ENCODE data around the gene NRP2. TPM values are rescaled to one million over a fixed set of nuclear protein-coding genes. Genes with fewer than 3 reads are reported as not detected.

Gene NRP2
- total RNA-seq, 4 donors from 2014 or later = 1.6 to 4.1 (median 2.2) TPM

- no peaks in the 10 kb centered on the region for H3K27me3 ChIP-seq
- in situ Hi-C loops (cut with MboI; ENCODE audit: low sequenced_read_pairs in 4 of 4) = no loop called here
- peaks cover 0 to 9% of the 10 kb centered on the region in 2 donors for H3K4me1 ChIP-seq
- intact Hi-C loops (cut with DNase I; ENCODE audit: low total_unique reads) = no loop called here
- no peak for TF ChIP-seq POLR2A (IDR thresholded peaks at IDR 0.05)
- TF ChIP-seq, protein P1, sequence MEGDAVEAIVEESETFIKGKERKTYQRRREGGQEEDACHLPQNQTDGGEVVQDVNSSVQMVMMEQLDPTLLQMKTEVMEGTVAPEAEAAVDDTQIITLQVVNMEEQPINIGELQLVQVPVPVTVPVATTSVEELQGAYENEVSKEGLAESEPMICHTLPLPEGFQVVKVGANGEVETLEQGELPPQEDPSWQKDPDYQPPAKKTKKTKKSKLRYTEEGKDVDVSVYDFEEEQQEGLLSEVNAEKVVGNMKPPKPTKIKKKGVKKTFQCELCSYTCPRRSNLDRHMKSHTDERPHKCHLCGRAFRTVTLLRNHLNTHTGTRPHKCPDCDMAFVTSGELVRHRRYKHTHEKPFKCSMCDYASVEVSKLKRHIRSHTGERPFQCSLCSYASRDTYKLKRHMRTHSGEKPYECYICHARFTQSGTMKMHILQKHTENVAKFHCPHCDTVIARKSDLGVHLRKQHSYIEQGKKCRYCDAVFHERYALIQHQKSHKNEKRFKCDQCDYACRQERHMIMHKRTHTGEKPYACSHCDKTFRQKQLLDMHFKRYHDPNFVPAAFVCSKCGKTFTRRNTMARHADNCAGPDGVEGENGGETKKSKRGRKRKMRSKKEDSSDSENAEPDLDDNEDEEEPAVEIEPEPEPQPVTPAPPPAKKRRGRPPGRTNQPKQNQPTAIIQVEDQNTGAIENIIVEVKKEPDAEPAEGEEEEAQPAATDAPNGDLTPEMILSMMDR (IDR thresholded peaks at IDR 0.05 in 4 of 5, conservative IDR thresholded peaks at IDR 0.05 in 1 of 5) = no peak
- ATAC-seq = no peak
- no peak overlapping the region for H3K4me3 ChIP-seq
- H3K27ac ChIP-seq = peak overlapping the region in 2 of 4 donors; percentile 10 to 76
- H3K36me3 ChIP-seq = no peaks in the 10 kb centered on the region
- DNase-seq = no peak
- H3K9me3 ChIP-seq = no peaks in the 10 kb centered on the region
These were observed 72.1 kb downstream of the NRP2 start for GRCh38 chr2:205754285-205754923.

DNA sequence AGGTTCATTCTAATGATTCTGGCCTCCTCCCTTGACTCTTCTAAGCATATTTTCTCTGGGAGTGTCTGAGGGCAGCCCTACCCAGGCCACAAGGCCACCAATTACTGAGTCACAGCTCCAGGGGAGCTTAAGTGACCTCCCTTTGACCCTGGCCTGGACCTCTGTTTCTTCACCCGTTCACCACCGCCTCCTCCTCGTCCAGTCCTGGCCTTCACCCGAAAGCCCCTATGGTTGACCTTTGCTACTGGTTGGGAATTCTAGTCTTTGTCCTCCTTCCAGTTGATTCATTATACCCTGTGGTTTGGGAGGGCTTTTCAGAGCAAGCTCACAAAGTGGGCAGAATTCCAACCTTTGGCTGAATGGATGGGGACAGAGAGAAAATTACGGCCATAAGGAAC, 72.6 kb downstream of the NRP2 start:
- no peak overlapping the region for H3K4me3 ChIP-seq
- ATAC-seq = no peak
- in situ Hi-C loops (cut with MboI; ENCODE audit: low sequenced_read_pairs in 4 of 4) (no loop called here), intact Hi-C loops (cut with DNase I; ENCODE audit: low total_unique reads) (no loop called here)
- H3K27me3 ChIP-seq = no peaks in the 10 kb centered on the region
- peak overlapping the region; percentile 10 to 76 (median 56) for H3K27ac ChIP-seq
- no peaks in the 10 kb centered on the region for H3K36me3 ChIP-seq
- H3K4me1 ChIP-seq = peaks cover 0 to 9% of the 10 kb centered on the region in 2 donors
- TF ChIP-seq, protein P1 (IDR thresholded peaks at IDR 0.05 in 4 of 5, conservative IDR thresholded peaks at IDR 0.05 in 1 of 5) = no peak
- TF ChIP-seq POLR2A (IDR thresholded peaks at IDR 0.05) = no peak
- DNase-seq = no peak
- H3K9me3 ChIP-seq = no peaks in the 10 kb centered on the region

DNA sequence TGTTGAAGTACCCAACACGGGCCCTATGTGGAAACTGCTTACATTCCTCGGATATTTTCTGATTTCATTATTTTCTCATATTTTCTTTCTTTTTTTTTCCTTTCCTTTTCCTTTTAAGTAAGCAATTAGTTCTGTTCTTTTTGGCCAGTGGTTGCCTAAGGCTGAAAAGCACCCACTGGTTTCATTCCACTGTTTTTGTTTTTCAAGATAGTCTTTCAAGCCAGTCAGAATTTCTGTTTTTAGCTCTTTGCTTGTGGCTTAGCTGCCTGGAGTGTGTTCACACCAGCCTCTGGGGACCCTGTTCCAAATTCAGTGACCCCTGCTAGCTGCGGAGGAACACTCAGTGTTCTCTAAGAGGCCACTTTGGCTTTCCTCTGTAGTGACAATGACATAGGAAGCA, 73.6 kb downstream of the NRP2 start:
- Histone ChIP-seq H3K4me1 (peaks cover 0 to 9% of the 10 kb centered on the region in 2 donors), H3K4me3 (no peak overlapping the region), H3K36me3 (no peaks in the 10 kb centered on the region), H3K27me3 (no peaks in the 10 kb centered on the region), H3K27ac (peak overlapping the region; percentile 10 to 76 (median 56)), H3K9me3 (no peaks in the 10 kb centered on the region)
- peak in 1 of 2 donors; percentile 39 for DNase-seq
- in situ Hi-C loops (cut with MboI; ENCODE audit: low sequenced_read_pairs in 4 of 4) = no loop called here
- TF ChIP-seq, protein P1 (IDR thresholded peaks at IDR 0.05 in 4 of 5, conservative IDR thresholded peaks at IDR 0.05 in 1 of 5) = no peak
- no peak for TF ChIP-seq POLR2A (IDR thresholded peaks at IDR 0.05)
- ATAC-seq = peak; percentile 61 to 64
- intact Hi-C loops (cut with DNase I; ENCODE audit: low total_unique reads) = no loop called here

DNA sequence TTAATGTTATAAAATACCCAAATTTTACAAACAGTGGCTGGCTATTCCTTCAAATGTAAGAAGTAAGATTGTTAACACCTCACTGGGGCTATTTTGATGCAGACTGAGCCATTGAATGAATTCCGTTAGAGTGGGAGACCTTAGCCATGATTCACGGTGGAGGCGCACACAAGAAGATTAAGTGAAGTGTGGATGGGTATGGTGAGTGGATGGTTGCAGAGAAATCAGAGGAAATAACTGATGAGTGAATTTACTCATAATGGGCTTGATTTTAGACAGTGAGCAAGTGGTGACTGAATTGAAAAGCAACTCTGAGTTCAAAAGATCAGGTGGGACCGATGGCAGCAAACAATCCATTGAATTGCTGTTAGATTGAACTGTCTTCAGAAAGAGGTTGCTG, 75.0 kb downstream of the NRP2 start:
- Histone ChIP-seq H3K4me3 (no peak overlapping the region), H3K27me3 (no peaks in the 10 kb centered on the region), H3K27ac (peak overlapping the region in 2 of 4 donors; percentile 11 to 14), H3K4me1 (peaks cover 0 to 9% of the 10 kb centered on the region in 2 donors), H3K9me3 (no peaks in the 10 kb centered on the region), H3K36me3 (no peaks in the 10 kb centered on the region)
- TF ChIP-seq, protein P1 (IDR thresholded peaks at IDR 0.05 in 4 of 5, conservative IDR thresholded peaks at IDR 0.05 in 1 of 5) = no peak
- TF ChIP-seq POLR2A (IDR thresholded peaks at IDR 0.05) = no peak
- ATAC-seq = no peak
- DNase-seq = no peak
- intact Hi-C loops (cut with DNase I; ENCODE audit: low total_unique reads) (no loop called here), in situ Hi-C loops (cut with MboI; ENCODE audit: low sequenced_read_pairs in 4 of 4) (no loop called here)

Measured in gastrocnemius medialis (tissue), 4 donors.